Neuronal stem cell (in vitro differentiated cells): Measurements from ENCODE around the gene KDM4B.

ENCODE experiments used
- DNase-seq: peaks from one replicate; pipeline ENCODE4 v3.0.0-alpha.2; 2013; ENCODE audit warnings: low spot score
- H2AFZ ChIP-seq: one replicate; pipeline ENCODE4 v1.6.1; 2013; ENCODE audit warnings: mild to moderate bottlenecking, low read length, inconsistent platforms
- H2AK5ac ChIP-seq: 2 replicates; pipeline ENCODE4 v1.6.1; 2013; ENCODE audit warnings: low read depth, mild to moderate bottlenecking, inconsistent platforms, low read length, moderate library complexity, mixed read lengths
- H2BK120ac ChIP-seq: 2 replicates; pipeline ENCODE4 v1.6.1; 2013; ENCODE audit warnings: low read depth, mild to moderate bottlenecking, inconsistent platforms, low read length, moderate library complexity, mixed read lengths
- H2BK12ac ChIP-seq: one replicate; pipeline ENCODE4 v1.6.1; 2013; ENCODE audit warnings: low read length, inconsistent platforms
- H2BK15ac ChIP-seq: 2 replicates; pipeline ENCODE4 v1.6.1; 2013; ENCODE audit warnings: mild to moderate bottlenecking, low read length, inconsistent platforms, mixed read lengths
- H2BK5ac ChIP-seq: one replicate; pipeline ENCODE4 v1.6.1; 2013; ENCODE audit warnings: inconsistent platforms, mild to moderate bottlenecking, low read length, moderate library complexity
- H3K14ac ChIP-seq: one replicate; pipeline ENCODE4 v1.6.1; 2013; ENCODE audit warnings: low read length, inconsistent platforms
- H3K18ac ChIP-seq: 2 replicates; pipeline ENCODE4 v1.6.1; 2013; ENCODE audit warnings: low read length, inconsistent platforms
- H3K23ac ChIP-seq: 2 replicates; pipeline ENCODE4 v1.6.1; 2013; ENCODE audit warnings: low read depth, mild to moderate bottlenecking, mixed read lengths, low read length, inconsistent platforms; ENCODE audit not compliant: poor library complexity
- H3K27ac ChIP-seq: replicated peaks from 3 replicates; pipeline ENCODE4 v1.5.1; 2013; ENCODE audit warnings: low read length, inconsistent platforms
- H3K27me3 ChIP-seq, 3 experiments: 2 replicates each; pipeline ENCODE4 v1.6.1; 2013; ENCODE audit warnings: low read length in 3 of 3, mild to moderate bottlenecking in 2 of 3, inconsistent platforms in 1 of 3, low read depth in 1 of 3, mixed read lengths in 1 of 3, moderate library complexity in 1 of 3; ENCODE audit not compliant: control insufficient read depth in 3 of 3, insufficient read depth in 3 of 3
- H3K36me3 ChIP-seq, 2 donors: replicated peaks in 1 of 2; 2 replicates each; pipeline ENCODE4 v1.6.1; 2013; ENCODE audit warnings: low read length in 2 of 2; ENCODE audit not compliant: control insufficient read depth in 2 of 2, insufficient read depth in 2 of 2
- H3K4ac ChIP-seq: 2 replicates; pipeline ENCODE4 v1.6.1; 2013; ENCODE audit warnings: inconsistent platforms, mild to moderate bottlenecking, low read length, moderate library complexity
- H3K4me1 ChIP-seq, 2 donors: 1 replicate in 1 of 2; 2 replicates in 1 of 2; pipeline ENCODE4 v1.6.1; 2013; ENCODE audit warnings: low read length in 2 of 2, low read depth in 1 of 2; ENCODE audit not compliant: control insufficient read depth in 2 of 2, insufficient read depth in 1 of 2
- H3K4me2 ChIP-seq: one replicate; pipeline ENCODE4 v1.6.1; 2013; ENCODE audit warnings: mild to moderate bottlenecking, low read length, inconsistent platforms; ENCODE audit not compliant: insufficient read depth, poor library complexity, severe bottlenecking
- H3K4me3 ChIP-seq, 2 donors: 2 replicates each; pipeline ENCODE4 v1.5.1; 2013; ENCODE audit warnings: low read length in 2 of 2, mild to moderate bottlenecking in 2 of 2, inconsistent platforms in 1 of 2, moderate library complexity in 1 of 2
- H3K79me1 ChIP-seq: one replicate; pipeline ENCODE4 v1.6.1; 2013; ENCODE audit warnings: low read depth, mild to moderate bottlenecking, inconsistent platforms, low read length, moderate library complexity
- H3K9ac ChIP-seq: one replicate; pipeline ENCODE4 v1.6.1; 2013; ENCODE audit warnings: mild to moderate bottlenecking, low read depth, low read length, inconsistent platforms; ENCODE audit not compliant: poor library complexity
- H3K9me3 ChIP-seq, 2 donors: replicated peaks in 1 of 2; 2 replicates each; pipeline versions ENCODE3 to v1.6.1; 2013; ENCODE audit warnings: low read length in 2 of 2, mild to moderate bottlenecking in 2 of 2, inconsistent platforms in 1 of 2, low read depth in 1 of 2, mixed read lengths in 1 of 2, moderate library complexity in 1 of 2; ENCODE audit not compliant: control insufficient read depth in 2 of 2, insufficient read depth in 1 of 2
- H4K8ac ChIP-seq: one replicate; pipeline ENCODE4 v1.6.1; 2013; ENCODE audit warnings: low read depth, mild to moderate bottlenecking, inconsistent platforms, low read length, moderate library complexity
- H4K91ac ChIP-seq: one replicate; pipeline ENCODE4 v1.6.1; 2013; ENCODE audit warnings: low read length, low read depth, mild to moderate bottlenecking, inconsistent platforms; ENCODE audit not compliant: poor library complexity
- WGBS, 2 donors: extraction: QIAGEN DNeasy Blood & Tissue Kit; methylation state at CpG; one replicate each; pipeline ENCODE4 v1.1.7; 2013; ENCODE audit warnings: missing lambda C conversion rate in 2 of 2, mixed read lengths in 1 of 2; ENCODE audit not compliant: insufficient read length in 2 of 2, insufficient replicate concordance in 1 of 2; ENCODE audit errors: extremely low coverage in 2 of 2; 5-methylcytosine and 5-hydroxymethylcytosine counted together

KDM4B gene

GRCh38 chr19:4970558-4971423 is 1.9 kb downstream of the KDM4B start:
- H3K4me3 ChIP-seq = peak overlapping the region; percentile 64 to 71
- no peaks in the 10 kb centered on the region for H3K27me3 ChIP-seq
- no peak overlapping the region for H3K4ac ChIP-seq
- H2BK5ac ChIP-seq = no peak overlapping the region
- no peak overlapping the region for H2BK12ac ChIP-seq
- peak overlapping the region; percentile 3 for H2AFZ ChIP-seq
- H3K18ac ChIP-seq = no peak overlapping the region
- H3K4me2 ChIP-seq = peak overlapping the region; percentile 83
- H3K4me1 ChIP-seq = peaks cover 15 to 17% of the 10 kb centered on the region in 2 donors
- H3K79me1 ChIP-seq = peaks cover 18% of the 10 kb centered on the region
- H2BK15ac ChIP-seq = no peak overlapping the region
- peak overlapping the region; percentile 71 for H3K9ac ChIP-seq
- H2BK120ac ChIP-seq = no peak overlapping the region
- H3K9me3 ChIP-seq = no peaks in the 10 kb centered on the region
- H4K91ac ChIP-seq = no peak overlapping the region
- H3K36me3 ChIP-seq = peaks cover 0 to 2% of the 10 kb centered on the region in 2 donors
- no peak overlapping the region for H3K27ac ChIP-seq
- no peak overlapping the region for H4K8ac ChIP-seq
- peak overlapping the region; percentile 71 for H2AK5ac ChIP-seq
- no CpG with 5 or more reads among the region's 31 CpGs for WGBS, 2 donors
- peak; percentile 21 for DNase-seq
- no peak overlapping the region for H3K14ac ChIP-seq
- peak overlapping the region; percentile 80 for H3K23ac ChIP-seq

GRCh38 chr19:4971424-4971793 is 2.5 kb downstream of the KDM4B start:
- Histone ChIP-seq H4K8ac (no peak overlapping the region), H3K79me1 (peaks cover 20% of the 10 kb centered on the region), H2AFZ (peak overlapping the region; percentile 3), H4K91ac (no peak overlapping the region), H3K36me3 (peaks cover 2% of the 10 kb centered on the region in 2 donors), H3K23ac (no peak overlapping the region), H3K9me3 (no peaks in the 10 kb centered on the region), H3K4me1 (peaks cover 15 to 20% of the 10 kb centered on the region in 2 donors), H2BK12ac (no peak overlapping the region), H3K9ac (no peak overlapping the region), H3K4me2 (peak overlapping the region; percentile 83), H2AK5ac (peak overlapping the region; percentile 71), H3K4me3 (peak overlapping the region; percentile 64 to 71), H3K18ac (peak overlapping the region; percentile 52), H2BK15ac (no peak overlapping the region), H3K4ac (no peak overlapping the region), H3K27me3 (no peaks in the 10 kb centered on the region), H2BK5ac (no peak overlapping the region), H3K27ac (no peak overlapping the region), H2BK120ac (no peak overlapping the region), H3K14ac (no peak overlapping the region)
- WGBS, 2 donors = no CpG with 5 or more reads among the region's 10 CpGs
- DNase-seq = no peak

GRCh38 chr19:4971816-4972495 is 3.0 kb downstream of the KDM4B start:
- no peak overlapping the region for H3K4me3 ChIP-seq
- H2BK5ac ChIP-seq = no peak overlapping the region
- no peak overlapping the region for H3K14ac ChIP-seq
- H3K9ac ChIP-seq = no peak overlapping the region
- H3K23ac ChIP-seq = no peak overlapping the region
- no peaks in the 10 kb centered on the region for H3K27me3 ChIP-seq
- H2BK120ac ChIP-seq = no peak overlapping the region
- no peak overlapping the region for H3K18ac ChIP-seq
- DNase-seq = no peak
- no peaks in the 10 kb centered on the region for H3K9me3 ChIP-seq
- no peak overlapping the region for H4K8ac ChIP-seq
- H3K79me1 ChIP-seq = peaks cover 22% of the 10 kb centered on the region
- no peak overlapping the region for H3K4me2 ChIP-seq
- no peak overlapping the region for H4K91ac ChIP-seq
- H2AK5ac ChIP-seq = peak overlapping the region; percentile 76
- H3K4ac ChIP-seq = no peak overlapping the region
- no peak overlapping the region for H2AFZ ChIP-seq
- H3K36me3 ChIP-seq = peaks cover 2 to 7% of the 10 kb centered on the region in 2 donors
- H2BK12ac ChIP-seq = no peak overlapping the region
- no CpG with 5 or more reads among the region's 19 CpGs for WGBS, 2 donors
- H2BK15ac ChIP-seq = no peak overlapping the region
- H3K4me1 ChIP-seq = peaks cover 15 to 24% of the 10 kb centered on the region in 2 donors
- no peak overlapping the region for H3K27ac ChIP-seq
